HG02798 (cell line): ENCODE data around the gene REXO4.
"Not testable (repeated sequence)": the region's sequence is repeated elsewhere in the genome, so short reads cannot be mapped to it uniquely, and the experiment has no call there.

Experiments used
- ATAC-seq: cut with Tn5 transposase; IDR thresholded peaks from one replicate; pipeline ENCODE4 v1.9.1; 2021; ENCODE audit warnings: mild to moderate bottlenecking; ENCODE audit not compliant: unreplicated experiment, poor library complexity

The REXO4 gene

DNA sequence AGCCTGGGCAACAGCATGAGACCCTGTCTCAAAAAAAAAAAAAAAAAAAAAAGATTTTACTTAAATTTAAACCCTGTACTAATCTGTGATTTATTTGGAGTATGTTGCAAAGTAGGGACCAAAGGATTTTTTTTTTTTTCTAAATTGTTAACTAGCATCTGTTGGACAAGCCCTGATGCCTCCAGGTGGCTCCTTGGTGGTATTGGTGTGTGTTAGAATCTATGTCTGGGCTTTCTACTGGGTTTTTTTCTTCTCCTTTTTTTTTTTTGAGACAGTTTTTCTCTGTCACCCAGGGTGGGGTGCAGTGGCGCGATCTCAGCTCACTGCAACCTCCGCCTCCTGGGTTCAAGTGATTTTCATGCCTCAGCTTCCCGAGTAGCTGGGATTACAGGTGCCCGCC lies 34.1 kb upstream of the REXO4 start:
- ATAC-seq, result not testable (repeated sequence)

DNA sequence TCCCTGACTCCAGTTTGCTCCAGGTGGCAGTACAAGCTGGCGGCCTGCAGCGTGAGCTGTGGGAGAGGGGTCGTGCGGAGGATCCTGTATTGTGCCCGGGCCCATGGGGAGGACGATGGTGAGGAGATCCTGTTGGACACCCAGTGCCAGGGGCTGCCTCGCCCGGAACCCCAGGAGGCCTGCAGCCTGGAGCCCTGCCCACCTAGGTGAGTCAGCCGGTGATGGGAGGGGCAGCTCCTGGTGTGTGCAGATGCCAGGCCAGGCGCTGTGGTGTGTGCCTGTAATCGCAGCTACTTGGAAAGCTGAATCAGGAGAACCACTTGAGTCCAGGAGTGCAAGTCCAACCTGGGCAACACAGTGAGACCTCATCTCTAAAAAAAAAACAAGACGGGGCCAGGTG lies 31.9 kb upstream of the REXO4 start:
- no peak for ATAC-seq

DNA sequence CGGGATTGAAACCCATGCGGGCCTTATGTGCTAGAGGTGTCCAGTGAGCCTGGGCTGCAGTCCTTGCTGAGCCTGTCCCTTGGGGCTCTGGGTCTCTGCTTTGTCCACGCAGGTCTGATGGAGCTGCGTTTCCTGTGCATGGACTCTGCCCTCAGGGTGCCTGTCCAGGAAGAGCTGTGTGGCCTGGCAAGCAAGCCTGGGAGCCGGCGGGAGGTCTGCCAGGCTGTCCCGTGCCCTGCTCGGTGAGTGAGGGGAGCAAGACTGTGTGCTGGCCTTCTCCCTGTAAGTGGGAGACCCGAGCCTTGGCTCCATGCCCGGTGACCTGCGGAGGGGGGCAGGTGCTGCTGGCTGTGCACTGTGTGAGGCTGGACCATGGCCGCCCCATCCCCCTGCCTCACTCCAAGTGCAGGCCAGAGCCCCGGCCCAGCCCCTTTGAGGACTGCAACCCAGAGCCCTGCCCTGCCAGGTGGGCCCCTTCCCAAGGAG lies 30.7 kb upstream of the REXO4 start:
- ATAC-seq, result no peak

DNA sequence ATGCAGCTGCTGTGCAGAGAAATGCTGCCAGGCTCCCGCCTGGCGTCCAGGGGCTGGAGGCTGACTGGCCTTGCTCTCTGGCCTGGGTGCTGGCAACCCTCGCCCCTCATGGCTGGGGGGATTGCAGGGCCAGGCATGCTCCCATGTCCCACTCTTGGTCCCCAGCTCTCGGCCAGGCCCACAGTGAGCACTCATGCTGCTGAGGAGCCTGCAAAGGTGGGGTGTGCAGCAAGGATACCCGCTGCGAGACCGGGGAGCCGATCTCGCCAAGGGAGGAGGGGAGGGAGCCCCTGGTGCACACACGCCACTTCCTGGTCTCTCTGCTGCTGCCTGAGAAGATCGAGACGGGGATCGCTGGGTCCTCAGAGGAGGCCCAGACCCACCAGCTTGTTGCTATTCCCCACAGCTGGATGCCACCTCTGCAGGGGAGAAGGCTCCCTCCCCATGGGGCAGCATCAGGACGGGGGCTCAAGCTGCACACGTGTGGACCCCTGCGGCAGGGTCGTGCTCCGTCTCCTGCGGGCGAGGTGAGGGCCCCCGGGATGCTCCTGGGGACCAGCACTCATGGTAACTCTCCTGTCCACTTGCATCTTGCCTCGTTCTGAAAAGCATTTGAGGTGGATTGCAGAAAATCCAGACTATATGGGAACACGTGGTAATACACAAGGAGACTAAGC lies 27.6 kb upstream of the REXO4 start:
- ATAC-seq, result no peak

DNA sequence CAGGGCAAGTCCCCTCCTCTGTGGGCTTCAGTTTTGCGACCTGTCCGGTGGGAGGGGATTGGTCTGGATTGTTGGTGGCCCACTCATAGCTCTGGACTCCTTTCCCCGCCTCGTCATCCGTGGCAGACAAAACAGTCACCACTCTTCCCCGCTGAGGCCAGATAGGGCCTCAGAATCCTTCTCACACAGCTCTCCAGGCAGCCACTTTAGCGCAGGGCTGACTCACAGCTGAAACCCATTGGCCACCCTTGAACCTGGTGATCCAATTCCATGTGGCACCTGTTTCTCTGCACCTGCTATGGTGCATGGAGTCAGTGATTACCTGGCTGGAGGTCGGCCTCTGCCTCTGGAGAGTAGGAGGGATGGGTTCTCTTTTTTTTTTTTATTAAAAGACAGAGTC lies 26.2 kb upstream of the REXO4 start:
- ATAC-seq, result no peak

DNA sequence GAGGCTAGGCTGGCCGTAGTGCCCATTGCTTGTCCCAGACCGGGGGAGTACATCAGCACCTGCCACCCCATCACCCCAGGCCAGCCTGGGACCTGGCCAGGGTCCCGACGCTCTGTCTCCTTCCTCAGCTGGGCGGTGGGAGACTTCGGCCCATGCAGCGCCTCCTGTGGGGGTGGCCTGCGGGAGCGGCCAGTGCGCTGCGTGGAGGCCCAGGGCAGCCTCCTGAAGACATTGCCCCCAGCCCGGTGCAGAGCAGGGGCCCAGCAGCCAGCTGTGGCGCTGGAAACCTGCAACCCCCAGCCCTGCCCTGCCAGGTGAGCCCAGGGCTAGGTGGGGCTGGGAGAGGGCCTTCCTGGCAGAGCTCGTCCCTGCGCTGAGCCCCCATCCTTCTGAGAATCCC lies 25.4 kb upstream of the REXO4 start:
- no peak for ATAC-seq

DNA sequence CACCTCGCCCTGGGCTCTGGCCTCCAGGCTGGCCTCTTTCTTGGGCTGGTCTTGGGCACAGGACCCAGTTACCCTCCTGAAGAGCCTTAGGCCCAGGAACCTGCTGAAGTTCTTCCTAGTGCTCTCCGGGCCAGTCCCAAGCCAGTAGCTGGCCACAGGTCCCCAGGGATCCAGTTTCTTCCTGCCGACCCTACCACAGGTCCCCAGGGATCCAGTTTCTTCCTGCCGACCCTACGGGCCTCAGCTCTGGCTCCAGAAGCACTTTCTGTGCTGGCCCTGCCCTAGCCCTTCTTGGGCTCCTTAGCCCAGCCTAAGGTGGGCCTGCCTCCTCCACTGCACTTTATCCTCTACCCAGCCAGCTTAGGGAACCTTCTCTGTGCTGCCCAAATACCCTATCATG lies 23.8 kb upstream of the REXO4 start:
- ATAC-seq, result no peak

DNA sequence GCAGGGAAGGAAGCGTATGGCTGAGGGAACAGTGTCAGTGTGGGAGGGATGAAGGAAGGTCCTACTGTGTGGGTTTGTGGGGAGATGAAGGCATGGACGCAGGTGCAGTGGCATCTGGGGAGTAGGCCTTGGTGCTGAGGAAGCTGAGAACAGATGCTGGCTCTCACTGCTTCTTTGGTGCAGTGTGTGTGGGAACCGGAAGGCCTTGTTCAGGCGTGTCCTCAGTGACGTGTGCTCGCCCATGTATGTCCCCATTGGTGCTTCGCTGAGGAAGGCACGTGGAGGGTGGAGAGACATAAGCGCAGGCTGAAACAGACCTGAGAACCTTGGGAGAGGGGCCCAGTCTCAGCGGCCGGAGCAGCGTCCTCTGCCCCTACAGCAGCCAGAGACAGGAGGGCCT lies 23.1 kb upstream of the REXO4 start:
- peak; percentile 30 for ATAC-seq

DNA sequence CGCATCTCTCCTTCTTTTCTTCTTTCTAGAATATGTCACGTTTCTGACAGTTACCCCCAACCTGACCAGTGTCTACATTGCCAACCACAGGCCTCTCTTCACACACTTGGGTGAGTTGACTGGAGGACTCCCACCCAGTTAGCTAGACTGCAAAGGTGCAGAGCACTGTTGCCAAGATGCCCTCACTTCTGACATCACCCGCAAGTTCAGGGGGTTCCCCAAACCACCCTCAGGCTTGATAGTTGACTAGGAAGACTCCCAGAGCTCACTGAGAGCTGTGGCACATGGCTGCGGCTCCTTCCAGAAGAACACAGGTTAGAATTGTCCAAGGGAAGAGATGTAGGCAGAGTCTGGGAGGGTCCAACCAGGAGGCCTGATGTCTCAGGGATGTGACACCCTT lies 21.5 kb upstream of the REXO4 start:
- ATAC-seq, result no peak

DNA sequence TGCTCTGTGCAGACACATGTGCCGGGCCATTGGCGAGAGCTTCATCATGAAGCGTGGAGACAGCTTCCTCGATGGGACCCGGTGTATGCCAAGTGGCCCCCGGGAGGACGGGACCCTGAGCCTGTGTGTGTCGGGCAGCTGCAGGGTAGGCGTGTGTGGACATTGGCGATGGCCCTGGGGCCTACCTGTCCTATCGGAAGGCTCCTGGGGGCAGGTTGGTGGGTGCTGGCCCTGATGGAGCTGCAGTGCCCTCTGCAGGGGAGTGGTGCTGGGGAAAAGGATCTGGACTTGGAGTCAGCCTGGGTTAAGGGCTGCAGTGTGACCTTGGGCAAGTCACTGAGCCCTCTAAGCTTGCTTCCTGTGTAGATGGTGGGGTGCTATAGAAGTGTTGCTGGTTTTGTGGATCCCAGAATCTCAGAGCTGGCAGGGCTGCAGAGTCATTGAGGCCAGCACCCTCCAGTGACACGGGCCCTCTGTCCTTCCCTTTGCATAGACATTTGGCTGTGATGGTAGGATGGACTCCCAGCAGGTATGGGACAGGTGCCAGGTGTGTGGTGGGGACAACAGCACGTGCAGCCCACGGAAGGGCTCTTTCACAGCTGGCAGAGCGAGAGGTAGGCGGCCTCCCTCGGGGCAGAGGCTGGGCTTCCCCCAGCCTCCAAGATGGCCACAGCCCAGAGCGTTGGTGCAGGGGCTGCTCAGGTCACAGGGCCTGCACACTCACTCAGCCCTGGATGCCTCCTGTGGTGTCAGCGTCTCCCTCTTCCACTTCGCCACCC lies 20.1 kb upstream of the REXO4 start:
- ATAC-seq, result no peak

DNA sequence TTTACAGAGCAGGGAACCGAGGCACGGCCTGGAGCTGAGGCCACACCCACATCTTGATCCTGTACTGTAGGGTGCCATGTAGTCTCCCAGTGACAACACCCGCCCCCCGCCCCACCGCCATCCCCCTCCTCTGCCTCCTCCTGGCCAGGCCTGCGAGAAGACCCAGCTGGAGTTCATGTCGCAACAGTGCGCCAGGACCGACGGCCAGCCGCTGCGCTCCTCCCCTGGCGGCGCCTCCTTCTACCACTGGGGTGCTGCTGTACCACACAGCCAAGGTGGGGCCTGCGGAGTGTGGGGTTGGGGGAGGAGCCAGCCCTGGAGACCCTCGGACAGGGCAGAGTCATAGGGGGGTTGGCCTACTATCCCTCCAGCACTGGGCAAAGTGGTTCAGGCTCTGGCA lies 18.9 kb upstream of the REXO4 start:
- no peak for ATAC-seq

DNA sequence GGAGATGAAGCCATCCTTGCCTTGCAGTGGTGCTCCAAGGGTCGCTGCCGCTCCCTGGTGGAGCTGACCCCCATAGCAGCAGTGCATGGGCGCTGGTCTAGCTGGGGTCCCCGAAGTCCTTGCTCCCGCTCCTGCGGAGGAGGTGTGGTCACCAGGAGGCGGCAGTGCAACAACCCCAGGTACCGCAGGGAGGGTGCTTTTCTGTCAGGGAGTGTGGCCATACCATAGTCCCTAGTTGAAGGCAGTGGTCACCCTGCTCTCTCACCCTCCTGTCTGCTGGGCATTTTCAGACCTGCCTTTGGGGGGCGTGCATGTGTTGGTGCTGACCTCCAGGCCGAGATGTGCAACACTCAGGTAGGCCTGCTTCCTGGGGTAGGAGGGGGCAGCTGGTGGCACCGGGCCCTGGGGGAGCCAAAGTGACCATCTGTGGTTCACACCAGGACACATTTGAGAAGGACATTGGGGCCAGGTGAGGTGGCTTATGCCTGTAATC lies 15.6 kb upstream of the REXO4 start:
- no peak for ATAC-seq

DNA sequence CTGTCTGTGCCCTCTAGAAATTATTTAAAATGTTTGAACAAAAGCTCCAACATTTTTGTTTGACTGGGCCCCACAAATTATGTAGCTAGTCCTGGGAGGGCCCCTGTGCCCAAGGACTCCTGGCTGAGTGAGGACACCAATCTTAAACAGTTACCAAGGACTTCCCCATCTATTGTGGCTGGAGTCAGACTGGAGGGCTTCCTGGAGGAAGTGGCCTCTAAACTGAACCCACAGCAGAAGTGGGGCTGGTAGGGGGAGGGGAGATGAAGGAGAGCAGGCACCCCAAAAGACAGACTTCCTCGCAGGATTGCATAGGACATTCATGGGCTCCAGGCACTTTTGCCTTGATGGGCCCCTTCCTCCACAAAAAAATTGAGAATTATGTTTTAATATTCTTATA lies 12.4 kb upstream of the REXO4 start:
- ATAC-seq, result no peak

DNA sequence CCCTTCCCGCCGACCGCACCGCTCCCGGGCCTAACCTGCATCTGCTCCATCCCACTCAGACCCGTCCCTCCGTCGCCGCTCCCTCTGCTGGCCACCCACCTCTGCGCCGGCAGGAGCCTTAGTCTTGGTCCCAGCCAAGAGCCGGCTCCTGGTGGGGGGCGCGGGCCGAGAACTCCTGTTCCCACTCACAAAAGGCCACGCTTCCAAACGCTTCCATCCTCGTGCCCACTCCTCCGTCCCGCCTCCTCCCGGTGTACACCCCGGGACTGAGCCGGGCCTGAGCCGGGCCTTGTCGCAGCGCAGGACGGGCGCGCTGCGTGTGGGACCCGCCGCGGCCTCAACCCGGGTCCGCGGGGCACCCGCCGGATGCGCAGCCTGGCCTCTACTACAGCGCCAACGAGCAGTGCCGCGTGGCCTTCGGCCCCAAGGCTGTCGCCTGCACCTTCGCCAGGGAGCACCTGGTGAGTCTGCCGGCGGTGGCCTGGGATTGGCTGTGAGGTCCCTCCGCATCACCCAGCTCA lies 11.9 kb upstream of the REXO4 start:
- no peak for ATAC-seq

DNA sequence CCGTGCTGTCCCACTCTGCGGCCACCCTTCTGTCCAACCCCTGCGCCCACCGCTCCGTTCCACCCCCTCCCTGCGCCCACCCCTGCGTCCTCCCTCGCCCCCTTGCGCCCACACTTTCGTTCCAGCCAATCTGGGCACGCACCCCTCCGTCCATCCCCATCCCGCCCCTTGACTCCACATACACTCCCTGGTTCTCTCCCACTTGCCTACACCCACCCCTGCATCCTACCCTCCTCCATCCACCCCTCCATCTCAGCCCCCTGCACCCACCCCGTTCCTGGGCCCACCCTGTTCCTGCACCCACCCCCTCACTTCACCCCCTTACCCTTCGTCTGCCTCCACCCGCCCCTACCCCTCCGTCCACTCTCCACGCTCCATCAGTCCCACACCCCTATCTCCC lies 11.4 kb upstream of the REXO4 start:
- ATAC-seq, result no peak

DNA sequence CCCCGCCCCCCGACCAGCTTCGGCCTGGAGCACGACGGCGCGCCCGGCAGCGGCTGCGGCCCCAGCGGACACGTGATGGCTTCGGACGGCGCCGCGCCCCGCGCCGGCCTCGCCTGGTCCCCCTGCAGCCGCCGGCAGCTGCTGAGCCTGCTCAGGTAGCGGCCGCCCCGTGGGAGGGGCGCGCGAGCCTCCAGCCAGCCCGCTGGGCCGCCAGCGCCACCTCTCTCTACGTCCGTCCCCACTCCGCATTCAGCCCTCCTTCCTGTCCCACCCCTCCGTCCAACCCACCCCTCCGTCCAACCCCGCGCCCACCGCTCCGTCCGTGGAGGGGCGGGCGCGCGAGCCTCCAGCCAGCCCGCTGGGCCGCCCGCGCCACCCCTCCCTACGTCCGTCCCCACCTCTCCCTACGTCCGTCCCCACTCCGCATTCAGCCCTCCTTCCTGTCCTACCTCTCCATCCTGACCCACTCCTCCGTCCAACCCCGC lies 10.8 kb upstream of the REXO4 start:
- no peak for ATAC-seq

DNA sequence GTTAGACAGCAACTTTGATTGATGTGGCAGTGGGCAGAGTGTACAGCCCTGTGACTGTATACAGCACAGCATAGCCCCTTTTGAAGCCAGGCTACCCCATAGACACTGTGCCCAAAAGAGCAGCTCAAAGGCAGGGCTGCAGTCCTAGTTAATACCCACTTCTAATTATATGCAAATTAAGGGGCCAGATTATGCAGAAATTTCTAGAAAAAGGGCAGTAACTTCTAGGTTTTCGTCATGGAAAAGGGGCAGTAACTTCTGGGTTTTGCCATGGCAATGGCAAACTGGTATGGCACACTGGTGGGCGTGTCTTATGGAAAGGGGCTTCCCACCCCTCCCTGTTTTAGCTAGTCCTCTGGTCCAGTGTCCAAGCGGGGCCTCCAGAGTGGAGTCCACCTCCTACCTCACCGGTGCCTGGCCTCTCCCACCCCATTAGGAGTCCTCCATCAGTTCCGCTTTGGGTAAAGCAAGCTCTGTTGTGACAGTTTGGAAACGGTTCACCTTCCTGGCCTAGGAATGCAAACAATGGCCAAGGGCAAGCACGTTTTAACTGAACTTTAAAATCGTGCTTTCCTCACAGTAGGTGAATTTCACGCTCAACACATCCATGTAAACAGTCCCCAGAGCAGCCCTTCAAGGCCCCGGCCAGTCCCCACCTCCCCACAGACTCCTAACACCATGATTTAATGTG lies 10.0 kb upstream of the REXO4 start:
- no peak for ATAC-seq

DNA sequence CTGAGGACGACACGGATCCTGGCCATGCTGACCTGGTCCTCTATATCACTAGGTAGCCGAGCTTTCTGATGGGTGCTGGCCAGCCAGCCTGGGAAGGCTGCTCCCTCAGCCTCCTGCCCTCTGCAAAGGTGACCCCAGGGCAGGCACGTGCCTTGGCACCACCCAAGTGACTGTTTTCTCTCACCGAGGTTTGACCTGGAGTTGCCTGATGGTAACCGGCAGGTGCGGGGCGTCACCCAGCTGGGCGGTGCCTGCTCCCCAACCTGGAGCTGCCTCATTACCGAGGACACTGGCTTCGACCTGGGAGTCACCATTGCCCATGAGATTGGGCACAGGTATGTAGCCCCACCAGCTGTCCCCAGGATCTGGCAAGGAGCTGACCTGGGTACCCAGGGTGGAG lies 8.2 kb upstream of the REXO4 start:
- ATAC-seq, result no peak

DNA sequence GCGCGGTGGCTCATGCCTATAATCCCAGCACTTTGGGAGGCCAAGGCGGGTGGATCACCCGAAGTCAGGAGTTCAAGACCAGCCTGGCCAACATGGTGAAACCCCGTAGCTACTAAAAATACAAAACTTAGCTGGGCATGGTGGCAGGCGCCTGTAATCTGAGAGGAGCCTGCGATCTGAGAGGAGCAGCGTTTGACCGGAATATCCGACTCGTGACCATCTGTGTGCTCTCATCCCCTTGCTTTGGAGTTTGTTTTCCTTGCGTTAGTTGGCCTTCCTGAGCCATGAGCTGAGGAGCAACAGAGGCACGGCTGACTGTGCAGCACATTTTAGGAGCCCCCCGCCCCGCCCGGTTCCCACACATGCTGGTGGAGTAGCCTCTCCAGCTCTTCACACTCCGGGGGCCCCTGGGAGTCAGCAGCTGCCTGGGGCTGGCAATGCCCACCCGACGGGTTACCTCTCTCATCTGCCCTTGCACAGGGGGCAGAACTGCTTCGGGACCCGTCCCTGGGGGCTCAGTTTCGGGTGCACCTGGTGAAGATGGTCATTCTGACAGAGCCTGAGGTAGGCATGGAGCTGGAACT lies 7.3 kb upstream of the REXO4 start:
- ATAC-seq, result no peak

DNA sequence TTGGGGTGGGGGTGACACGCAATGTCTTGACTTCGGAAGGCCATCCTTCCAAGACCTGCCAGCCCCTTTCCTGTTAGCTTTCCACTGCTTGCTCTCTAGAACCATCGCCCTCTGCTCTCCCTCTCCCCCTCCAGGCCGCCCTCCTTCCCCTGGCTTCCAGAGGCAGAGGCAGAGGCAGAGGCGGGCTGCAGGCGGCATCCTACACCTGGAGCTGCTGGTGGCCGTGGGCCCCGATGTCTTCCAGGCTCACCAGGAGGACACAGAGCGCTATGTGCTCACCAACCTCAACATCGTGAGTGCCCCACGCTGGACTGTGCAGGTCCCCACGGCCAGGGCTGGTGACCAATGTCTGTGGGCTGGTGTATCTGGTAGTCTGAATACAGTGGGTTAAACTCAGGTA lies 6.4 kb upstream of the REXO4 start:
- no peak for ATAC-seq

DNA sequence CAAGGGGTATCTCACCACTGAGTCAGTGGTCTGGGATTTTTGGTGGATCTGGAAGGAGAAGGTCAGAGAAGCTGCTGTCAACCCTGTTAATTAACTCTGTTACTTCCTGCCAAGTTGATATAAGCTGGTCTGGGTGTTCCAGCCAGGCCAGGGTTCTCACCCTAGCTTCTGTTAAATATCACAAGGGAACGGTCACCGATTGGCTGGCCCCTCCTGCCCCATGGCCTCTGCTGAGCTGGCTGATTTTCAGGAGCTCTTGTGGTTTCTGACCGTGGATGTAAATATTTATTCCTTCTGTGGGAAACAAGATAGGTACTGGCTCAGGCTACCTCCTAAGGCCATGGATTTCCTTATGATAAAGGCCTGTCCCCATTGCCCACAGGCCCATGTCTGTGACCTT lies 5.4 kb upstream of the REXO4 start:
- ATAC-seq, result no peak
